Measurements from ENCODE around the gene ZNF182.

DNA sequence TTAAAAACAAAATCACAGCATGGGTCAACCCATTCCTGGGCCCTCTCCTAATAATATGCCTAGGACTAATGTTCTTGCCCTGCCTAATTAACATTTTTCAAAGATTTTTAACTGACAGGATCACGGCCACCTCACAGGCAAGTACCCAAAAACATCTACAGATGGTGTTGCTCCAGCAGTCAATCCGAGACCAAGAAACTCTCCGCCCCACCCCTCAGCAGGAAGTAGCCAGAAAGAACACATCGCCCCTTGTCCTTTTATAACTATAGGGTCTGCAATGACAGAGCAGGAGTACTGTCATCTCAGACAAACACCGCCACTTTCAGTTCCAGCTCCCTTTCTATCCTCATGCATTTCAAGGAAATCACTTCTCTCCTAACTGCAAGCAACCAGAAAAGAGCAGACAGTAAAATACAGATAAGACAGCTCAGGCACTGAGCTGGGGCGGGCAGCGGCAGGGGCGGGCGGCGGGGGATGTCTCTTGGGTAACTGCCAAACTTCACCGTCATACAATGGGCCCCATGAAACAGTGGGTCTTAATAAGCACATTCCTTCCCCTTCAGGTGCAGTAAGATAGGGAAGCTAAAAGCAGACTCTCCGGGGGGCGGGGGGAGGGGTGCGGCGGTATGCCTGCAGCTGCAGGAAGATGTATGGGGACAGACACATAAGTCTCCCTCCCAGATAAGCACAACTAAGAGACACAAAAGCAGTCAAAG, 67.4 kb downstream of the ZNF182 start:
- TF ChIP-seq POLR2A (conservative IDR thresholded peaks at IDR 0.05) (no peak), HDAC2 (IDR thresholded peaks at IDR 0.05) (peak; percentile 68), BACH1 (tag; IDR thresholded peaks at IDR 0.05) (no peak), POLR3A (IDR thresholded peaks at IDR 0.05; ENCODE audit: borderline replicate concordance, extremely low read depth, insufficient read depth, insufficient read length) (no peak), JUNB (CRISPR knock-in tag; conservative IDR thresholded peaks at IDR 0.05) (no peak)

All from K562 (cell line).